UCSD-AML1 (cell line): Measurements from ENCODE around the gene PRELID2.
"Not testable (repeated sequence)": the region's sequence is repeated elsewhere in the genome, so short reads cannot be mapped to it uniquely, and the experiment has no call there.

Source experiments
- DNase-seq: peaks from one replicate; lab custom pipeline; 2025; ENCODE audit not compliant: unreplicated experiment; lab: John Stamatoyannopoulos, UW

PRELID2 gene

GRCh38 chr5:145798503-145798902, 36.6 kb downstream of the PRELID2 start:
- not testable (repeated sequence) for DNase-seq

GRCh38 chr5:145797336-145797735, 37.8 kb downstream of the PRELID2 start:
- no peak for DNase-seq

GRCh38 chr5:145796318-145796717, 38.8 kb downstream of the PRELID2 start:
- no peak for DNase-seq

- no peak for DNase-seq
These were observed 41.6 kb downstream of the PRELID2 start for GRCh38 chr5:145793574-145793973.

GRCh38 chr5:145792840-145793239, 42.3 kb downstream of the PRELID2 start:
- DNase-seq = no peak

GRCh38 chr5:145791866-145792265, 43.3 kb downstream of the PRELID2 start:
- no peak for DNase-seq

- no peak for DNase-seq
These were observed 47.1 kb downstream of the PRELID2 start for GRCh38 chr5:145787996-145788395.

GRCh38 chr5:145787507-145787906, 47.6 kb downstream of the PRELID2 start:
- DNase-seq = no peak

- no peak for DNase-seq
These were observed 48.1 kb downstream of the PRELID2 start for GRCh38 chr5:145787001-145787400.

- DNase-seq = no peak
These were observed 54.2 kb downstream of the PRELID2 start for GRCh38 chr5:145780982-145781381.

- no peak for DNase-seq
These were observed 56.8 kb downstream of the PRELID2 start for GRCh38 chr5:145778144-145778900.

GRCh38 chr5:145777445-145778063, 57.6 kb downstream of the PRELID2 start:
- no peak for DNase-seq

- DNase-seq = no peak
These were observed 58.3 kb downstream of the PRELID2 start for GRCh38 chr5:145776886-145777285.

- no peak for DNase-seq
These were observed 59.2 kb downstream of the PRELID2 start for GRCh38 chr5:145775893-145776444.

GRCh38 chr5:145775411-145775810, 59.7 kb downstream of the PRELID2 start:
- no peak for DNase-seq

- DNase-seq = no peak
These were observed 60.7 kb downstream of the PRELID2 start for GRCh38 chr5:145774442-145774841.

- no peak for DNase-seq
These were observed 62.7 kb downstream of the PRELID2 start for GRCh38 chr5:145772466-145772865.

- DNase-seq = no peak
These were observed 66.3 kb downstream of the PRELID2 start for GRCh38 chr5:145768863-145769262.

GRCh38 chr5:145764325-145764724, 70.8 kb downstream of the PRELID2 start:
- DNase-seq = no peak

GRCh38 chr5:145762833-145763232, 72.3 kb downstream of the PRELID2 start:
- no peak for DNase-seq

GRCh38 chr5:145761254-145761653, 73.9 kb downstream of the PRELID2 start:
- DNase-seq = no peak

GRCh38 chr5:145760660-145761059, 74.5 kb downstream of the PRELID2 start:
- no peak for DNase-seq
